ENCODE measurements around the gene MAP4K4.

GRCh38 chr2:101657787-101658186, 39.7 kb upstream of the MAP4K4 start:
- TF ChIP-seq CTCF (conservative IDR thresholded peaks at IDR 0.05), result no peak
- TF ChIP-seq ZFX (IDR thresholded peaks at IDR 0.05), result no peak

All from C4-2B (cell line).